OCI-LY7 (cell line): ENCODE results near the gene LRP8.
"Not testable (repeated sequence)": the region's sequence is repeated elsewhere in the genome, so short reads cannot be mapped to it uniquely, and the experiment has no call there.

Experiments
- CTCF ChIP-seq: fragments of 200-600 bp; sonication (generic); conservative IDR thresholded peaks from 2 replicates; pipeline ENCODE4 v1.5.1; 2014; ENCODE audit warnings: mild to moderate bottlenecking, antibody characterized with exemption, low read length, moderate library complexity, mixed read lengths
- EZH2phosphoT487 ChIP-seq: fragments of 200-600 bp; sonication (generic); IDR thresholded peaks from 2 replicates; pipeline ENCODE4 v1.6.1; 2018; ENCODE audit warnings: low read depth, borderline replicate concordance, mild to moderate bottlenecking, mixed run types, antibody characterized with exemption, low read length, moderate library complexity, mixed read lengths

- TF ChIP-seq CTCF, EZH2phosphoT487: not testable (repeated sequence)
Observed at GRCh38 chr1:53205496-53205895, 122.4 kb downstream of the LRP8 start.
